ENCODE results near the gene TENT4A.

GRCh38 chr5:6686501-6686900 lies 26.7 kb upstream of the TENT4A start:
- TF ChIP-seq TCF4 (CRISPR knock-in tag; IDR thresholded peaks at IDR 0.05; ENCODE audit: borderline replicate concordance) (no peak), CREB5 (CRISPR knock-in tag; IDR thresholded peaks at IDR 0.05; ENCODE audit: low read depth) (no peak), ZNF565 (CRISPR knock-in tag; conservative IDR thresholded peaks at IDR 0.05; ENCODE audit: low read depth) (no peak), ZFP3 (CRISPR knock-in tag; IDR thresholded peaks at IDR 0.05) (no peak), ZC3H10 (CRISPR knock-in tag; IDR thresholded peaks at IDR 0.05) (no peak), RARB (CRISPR knock-in tag; IDR thresholded peaks at IDR 0.05) (no peak), PATZ1 (CRISPR knock-in tag; IDR thresholded peaks at IDR 0.05; ENCODE audit: borderline replicate concordance) (no peak), ARNTL (CRISPR knock-in tag; IDR thresholded peaks at IDR 0.05; ENCODE audit: borderline replicate concordance, low read depth) (no peak), ZNF8 (CRISPR knock-in tag; IDR thresholded peaks at IDR 0.05) (no peak), ESRRG (CRISPR knock-in tag; IDR thresholded peaks at IDR 0.05) (no peak), BACH2 (CRISPR knock-in tag; IDR thresholded peaks at IDR 0.05; ENCODE audit: borderline replicate concordance) (no peak)
